HEK293T (cell line): ENCODE data around the gene IPO13.

Experiments used
- ARNT ChIP-seq: fragments of 450-650 bp; IDR thresholded peaks from 2 replicates; pipeline ENCODE4 v1.6.1; 2017; ENCODE audit warnings: mild to moderate bottlenecking
- BHLHE40 ChIP-seq: fragments of 450-650 bp; IDR thresholded peaks from 2 replicates; pipeline ENCODE4 v1.6.1; 2016; ENCODE audit warnings: mild to moderate bottlenecking, moderate library complexity, borderline replicate concordance
- CTBP1 ChIP-seq: fragments of 450-650 bp; IDR thresholded peaks from 2 replicates; pipeline ENCODE4 v1.6.1; 2016; ENCODE audit warnings: borderline replicate concordance
- FOXM1 ChIP-seq: fragments of 450-650 bp; IDR thresholded peaks from 2 replicates; pipeline ENCODE4 v1.6.1; 2017; ENCODE audit warnings: mild to moderate bottlenecking, borderline replicate concordance
- HDGF ChIP-seq: fragments of 450-650 bp; IDR thresholded peaks from 2 replicates; pipeline ENCODE4 v1.6.1; 2017; ENCODE audit warnings: antibody characterized with exemption, borderline replicate concordance
- L3MBTL2 ChIP-seq: fragments of 450-650 bp; conservative IDR thresholded peaks from 2 replicates; pipeline ENCODE4 v1.6.1; 2016; ENCODE audit warnings: mild to moderate bottlenecking
- SP1 ChIP-seq: fragments of 450-650 bp; IDR thresholded peaks from 2 replicates; pipeline ENCODE4 v1.6.1; 2017

GRCh38 chr1:43944860-43945259 lies 1.9 kb upstream of the IPO13 start:
- TF ChIP-seq ARNT (no peak), FOXM1 (no peak), HDGF (no peak), BHLHE40 (no peak), SP1 (no peak), CTBP1 (no peak), L3MBTL2 (no peak)
